PC-3 (cell line): ENCODE data around the gene MID2. TPM values are rescaled to one million over a fixed set of nuclear protein-coding genes. Genes with fewer than 3 reads are reported as not detected.

Source experiments
- ATAC-seq: fragments of 200-7000 bp; cut with Tn5 transposase; 2 replicates; pipeline ENCODE4 v1.9.1; 2020; ENCODE audit warnings: mild to moderate bottlenecking, moderate library complexity
- Bru-seq: library from RNA; stranded (reverse); fragments of 400-500 nt; gene quantifications from one replicate; lab custom pipeline; 2021; lab: Mats Ljungman, UMichigan
- BruChase-seq, 2 experiments: library from RNA; stranded (reverse); fragments of 400-500 nt; gene quantifications; one replicate each; lab custom pipeline; 2021; lab: Mats Ljungman, UMichigan
- BruUV-seq: library from RNA; stranded (reverse); fragments of 400-500 nt; replicated peaks from 2 replicates; lab custom pipeline; 2021; lab: Mats Ljungman, UMichigan
- CTCF ChIA-PET: fragments of 300-600 bp; sonication (Branson Sonifier 250); formaldehyde crosslinking; loops from one replicate; lab custom pipeline; 2022; ENCODE audit warnings: antibody characterized with exemption; lab: Charles Lee
- POLR2A ChIA-PET: fragments of 300-600 bp; sonication (Branson Sonifier 250); formaldehyde crosslinking; loops from one replicate; lab custom pipeline; 2022; ENCODE audit warnings: antibody characterized with exemption; ENCODE audit not compliant: unreplicated experiment; lab: Charles Lee
- DNase-seq: peaks from one replicate; pipeline ENCODE4 v3.0.0-alpha.2; 2015
- H2AFZ ChIP-seq: fragments of 300-600 bp; sonication (generic); 2 replicates; pipeline ENCODE4 v1.6.0; 2016; ENCODE audit warnings: antibody characterized with exemption, low read length
- H3F3A ChIP-seq: fragments of 300-600 bp; sonication (generic); one replicate; pipeline ENCODE4 v1.6.0; 2017; ENCODE audit warnings: antibody characterized with exemption, low read length, control low read depth, mild to moderate bottlenecking; ENCODE audit not compliant: unreplicated experiment
- H3K27ac ChIP-seq: fragments of 300-600 bp; sonication (generic); 2 replicates; pipeline ENCODE4 v1.5.1; 2016; ENCODE audit warnings: mild to moderate bottlenecking, low read length
- H3K27me3 ChIP-seq: fragments of 300-600 bp; sonication (generic); 2 replicates; pipeline ENCODE4 v1.6.1; 2016; ENCODE audit warnings: low read length, mixed read lengths
- H3K36me3 ChIP-seq: fragments of 300-600 bp; sonication (generic); 2 replicates; pipeline ENCODE4 v1.6.1; 2016; ENCODE audit warnings: low read depth, mixed run types, low read length, mixed read lengths
- H3K4me1 ChIP-seq: fragments of 300-600 bp; sonication (generic); 2 replicates; pipeline ENCODE4 v1.5.1; 2016; ENCODE audit warnings: low read length; ENCODE audit not compliant: insufficient read depth
- H3K4me2 ChIP-seq: fragments of 300-600 bp; sonication (generic); 2 replicates; pipeline ENCODE4 v1.6.0; 2016; ENCODE audit warnings: low read length
- H3K4me3 ChIP-seq: fragments of 300-600 bp; sonication (generic); 2 replicates; pipeline ENCODE4 v1.5.1; 2016; ENCODE audit warnings: mild to moderate bottlenecking, low read length, mixed read lengths
- H3K79me2 ChIP-seq: fragments of 300-600 bp; sonication (generic); 2 replicates; pipeline ENCODE4 v1.6.1; 2017; ENCODE audit warnings: low read length, mixed read lengths
- H3K9ac ChIP-seq: fragments of 300-600 bp; sonication (generic); 2 replicates; pipeline ENCODE4 v1.6.0; 2016; ENCODE audit warnings: mild to moderate bottlenecking, low read length
- H3K9me2 ChIP-seq: fragments of 300-600 bp; sonication (generic); replicated peaks from 2 replicates; pipeline ENCODE4 v1.6.1; 2016; ENCODE audit warnings: mixed run types, low read length, mixed read lengths
- H3K9me3 ChIP-seq: fragments of 300-600 bp; sonication (generic); 2 replicates; pipeline ENCODE4 v1.6.1; 2016; ENCODE audit warnings: low read length, mixed read lengths
- H4K20me1 ChIP-seq: fragments of 300-600 bp; sonication (generic); 2 replicates; pipeline ENCODE4 v1.6.1; 2016; ENCODE audit warnings: low read length, mixed read lengths
- EZH2 ChIP-seq: fragments of 300-600 bp; sonication (generic); IDR thresholded peaks from one replicate; pipeline ENCODE4 v1.6.1; 2017; ENCODE audit warnings: antibody characterized with exemption, mild to moderate bottlenecking, low read length; ENCODE audit not compliant: unreplicated experiment
- EZH2phosphoT487 ChIP-seq: fragments of 300-600 bp; sonication (generic); IDR thresholded peaks from 2 replicates; pipeline ENCODE4 v1.6.1; 2018; ENCODE audit warnings: mild to moderate bottlenecking, antibody characterized with exemption, low read length, borderline replicate concordance
- intact Hi-C: fragments of 100-400 bp; cut with micrococcal nuclease; formaldehyde crosslinking; loops from 2 replicates; pipeline ENCODE4 v1.9.0; 2023
- long read RNA-seq: library from polyadenylated mRNA; unstranded; transcript quantifications from one replicate; pipeline ENCODE4 v2.0.0, GENCODE V29; 2021; ENCODE audit not compliant: unreplicated experiment
- total RNA-seq: library from RNA; depleted of rRNA; stranded (reverse); fragments of >200 nt; gene quantifications from 2 replicates; pipeline ENCODE4 v1.2.3, GENCODE V29; 2014; rRNA removed
- TF ChIP-seq, protein P1 (sequence below): fragments of 300-600 bp; sonication (generic); conservative IDR thresholded peaks from 2 replicates; pipeline ENCODE4 v1.5.1; 2017; ENCODE audit warnings: antibody characterized with exemption, low read depth, mild to moderate bottlenecking, low read length

MID2 gene, protein sequence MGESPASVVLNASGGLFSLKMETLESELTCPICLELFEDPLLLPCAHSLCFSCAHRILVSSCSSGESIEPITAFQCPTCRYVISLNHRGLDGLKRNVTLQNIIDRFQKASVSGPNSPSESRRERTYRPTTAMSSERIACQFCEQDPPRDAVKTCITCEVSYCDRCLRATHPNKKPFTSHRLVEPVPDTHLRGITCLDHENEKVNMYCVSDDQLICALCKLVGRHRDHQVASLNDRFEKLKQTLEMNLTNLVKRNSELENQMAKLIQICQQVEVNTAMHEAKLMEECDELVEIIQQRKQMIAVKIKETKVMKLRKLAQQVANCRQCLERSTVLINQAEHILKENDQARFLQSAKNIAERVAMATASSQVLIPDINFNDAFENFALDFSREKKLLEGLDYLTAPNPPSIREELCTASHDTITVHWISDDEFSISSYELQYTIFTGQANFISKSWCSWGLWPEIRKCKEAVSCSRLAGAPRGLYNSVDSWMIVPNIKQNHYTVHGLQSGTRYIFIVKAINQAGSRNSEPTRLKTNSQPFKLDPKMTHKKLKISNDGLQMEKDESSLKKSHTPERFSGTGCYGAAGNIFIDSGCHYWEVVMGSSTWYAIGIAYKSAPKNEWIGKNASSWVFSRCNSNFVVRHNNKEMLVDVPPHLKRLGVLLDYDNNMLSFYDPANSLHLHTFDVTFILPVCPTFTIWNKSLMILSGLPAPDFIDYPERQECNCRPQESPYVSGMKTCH
- total RNA-seq (19.2 and 23.2 TPM in 2 replicates), Bru-seq, nascent RNA (percentile 69 among the genes with signal in this experiment), BruChase-seq, experiment 1, labeled RNA remaining after a 6-hour chase (percentile 66 among the genes with signal in this experiment), BruChase-seq, experiment 2, labeled RNA remaining after a 2-hour chase (percentile 75 among the genes with signal in this experiment)
- long read RNA-seq, transcript MID2-202 (10 exons, 2,251 nt), result major isoform, 23 of 39 reads
- long read RNA-seq, transcript MID2-201 (10 exons, 2,876 nt), result minor isoform, 6 of 39 reads
- long read RNA-seq, partial matches to known transcripts, result 7 of 39 reads
- long read RNA-seq, other reads (novel, unspliced or antisense), result 3 of 39 reads

DNA sequence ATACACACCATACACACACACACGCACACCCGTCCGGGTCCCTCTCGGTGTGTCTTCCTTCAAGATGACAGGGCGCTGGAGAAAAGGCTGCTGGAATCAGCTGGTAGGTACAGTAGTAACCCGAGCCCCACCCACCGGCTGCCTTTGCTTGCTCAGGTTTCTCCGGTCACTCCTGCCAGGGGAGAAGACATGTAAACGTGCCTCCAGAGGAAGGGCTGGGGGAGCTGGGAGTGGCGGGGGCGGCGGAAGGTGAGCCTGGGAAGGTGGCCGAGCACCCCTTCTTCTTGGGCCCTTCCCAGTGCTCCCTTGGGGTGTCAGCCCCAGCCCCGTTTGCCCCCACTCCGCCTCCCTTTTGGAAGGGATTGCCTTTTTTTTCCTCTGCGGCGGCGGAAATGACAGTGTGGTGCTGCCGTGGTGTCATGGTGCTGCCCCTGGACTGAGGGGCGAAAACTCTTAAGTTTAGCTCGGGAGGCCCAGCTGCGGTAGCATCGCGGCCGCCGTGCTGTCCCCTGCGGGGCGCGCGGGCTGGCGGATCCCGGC is at the start of gene MID2:
TSS of gene MID2 (plus strand) at position 169 of the 540 bp plus-strand sequence. CDS start 561 bp downstream, outside the sequence.
- Histone ChIP-seq H4K20me1 (no peaks in the 10 kb centered on the region), H3K27ac (peak within 1 kb of the TSS; percentile 47), H3K9me3 (no peaks in the 10 kb centered on the region), H3K79me2 (peaks cover 43% of the 10 kb centered on the region), H3K4me2 (peak within 1 kb of the TSS; percentile 91), H3F3A (no peaks in the 10 kb centered on the region), H3K4me3 (peak within 1 kb of the TSS; percentile 82), H3K9me2 (no peaks in the 10 kb centered on the region), H3K4me1 (peaks cover 14% of the 10 kb centered on the region), H2AFZ (peak within 1 kb of the TSS; percentile 90), H3K9ac (peak within 1 kb of the TSS; percentile 78), H3K36me3 (no peaks in the 10 kb centered on the region), H3K27me3 (no peaks in the 10 kb centered on the region)
- DNase-seq (peak; percentile 81), ATAC-seq (peak; percentile 81)
- TF ChIP-seq, protein P1, sequence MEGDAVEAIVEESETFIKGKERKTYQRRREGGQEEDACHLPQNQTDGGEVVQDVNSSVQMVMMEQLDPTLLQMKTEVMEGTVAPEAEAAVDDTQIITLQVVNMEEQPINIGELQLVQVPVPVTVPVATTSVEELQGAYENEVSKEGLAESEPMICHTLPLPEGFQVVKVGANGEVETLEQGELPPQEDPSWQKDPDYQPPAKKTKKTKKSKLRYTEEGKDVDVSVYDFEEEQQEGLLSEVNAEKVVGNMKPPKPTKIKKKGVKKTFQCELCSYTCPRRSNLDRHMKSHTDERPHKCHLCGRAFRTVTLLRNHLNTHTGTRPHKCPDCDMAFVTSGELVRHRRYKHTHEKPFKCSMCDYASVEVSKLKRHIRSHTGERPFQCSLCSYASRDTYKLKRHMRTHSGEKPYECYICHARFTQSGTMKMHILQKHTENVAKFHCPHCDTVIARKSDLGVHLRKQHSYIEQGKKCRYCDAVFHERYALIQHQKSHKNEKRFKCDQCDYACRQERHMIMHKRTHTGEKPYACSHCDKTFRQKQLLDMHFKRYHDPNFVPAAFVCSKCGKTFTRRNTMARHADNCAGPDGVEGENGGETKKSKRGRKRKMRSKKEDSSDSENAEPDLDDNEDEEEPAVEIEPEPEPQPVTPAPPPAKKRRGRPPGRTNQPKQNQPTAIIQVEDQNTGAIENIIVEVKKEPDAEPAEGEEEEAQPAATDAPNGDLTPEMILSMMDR, result no peak
- TF ChIP-seq EZH2phosphoT487 (no peak), EZH2 (no peak)
- ChIA-PET POLR2A (interaction anchor here (0.6 kb wide), 2 partner anchors 17 to 59 kb away, joined by 4 to 5 read pairs; no protein-coding TSS in a partner anchor), CTCF (no interaction called here)
- BruUV-seq, result no TSS peak
- intact Hi-C loops, result no loop called here

DNA sequence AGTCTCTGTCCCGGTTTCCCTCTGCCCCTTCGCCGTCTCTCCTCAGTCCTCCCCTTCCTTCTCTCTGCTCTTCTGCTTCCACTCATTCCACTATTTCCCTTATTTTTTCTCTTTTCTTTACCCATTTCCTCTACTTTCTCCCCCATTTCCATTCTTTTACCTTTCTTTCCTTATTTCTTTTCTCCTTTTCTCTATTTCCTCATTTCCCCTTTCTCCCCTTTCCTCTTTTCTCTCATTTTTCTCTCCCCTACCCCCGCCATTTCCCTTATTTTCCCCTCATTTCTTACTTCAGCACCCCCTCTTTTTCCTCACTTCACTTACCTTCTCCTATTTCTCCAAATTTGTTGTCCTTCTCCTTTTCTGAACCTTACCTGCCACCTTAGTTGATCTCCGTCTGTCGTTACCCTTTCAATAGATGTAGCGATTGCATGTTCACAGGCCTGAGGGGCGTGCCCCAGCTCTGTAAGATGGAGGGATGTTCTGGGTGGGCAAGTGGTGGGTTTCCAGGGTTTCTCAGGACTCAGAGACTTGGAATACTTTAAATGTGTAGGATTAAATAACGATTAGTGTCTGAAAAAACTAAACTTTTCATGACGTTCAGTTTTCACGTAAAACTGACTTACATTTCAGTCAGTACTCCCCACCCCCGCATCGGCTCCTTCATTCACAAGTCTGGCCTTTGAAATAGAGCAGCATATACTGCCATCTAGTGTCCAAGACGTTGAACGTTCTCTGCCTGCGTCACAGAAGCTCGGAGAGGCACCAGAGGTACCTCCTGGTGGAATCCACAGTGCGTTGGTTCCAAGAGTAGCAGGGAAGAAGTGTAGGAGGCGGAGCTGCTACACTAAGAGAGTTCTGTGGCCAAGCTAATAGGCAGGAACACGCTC is 48.8 kb upstream of the MID2 start:
- Histone ChIP-seq H3K27me3 (no peaks in the 10 kb centered on the region), H3K79me2 (no peaks in the 10 kb centered on the region), H3K9me2 (no peaks in the 10 kb centered on the region), H3K9me3 (no peaks in the 10 kb centered on the region), H3K9ac (0 out of 2 replicates have a peak overlapping the region, but pooled peaks have one; percentile 20), H3K4me3 (peak overlapping the region; percentile 77), H3K4me2 (peak overlapping the region; percentile 95), H3K36me3 (no peaks in the 10 kb centered on the region), H2AFZ (peak overlapping the region; percentile 84), H3F3A (no peaks in the 10 kb centered on the region), H3K4me1 (peaks cover 10% of the 10 kb centered on the region), H4K20me1 (no peaks in the 10 kb centered on the region), H3K27ac (no peak overlapping the region)
- intact Hi-C loops, result loop anchor here (1.0 to 5.0 kb wide), 6 partner anchors 104 to 750 kb away; no protein-coding TSS in a partner anchor
- DNase-seq (peak; percentile 94), ATAC-seq (peak; percentile 74)
- ChIA-PET CTCF (interaction anchor here (0.5 to 3.0 kb wide), 11 partner anchors 27 to 454 kb away, joined by 3 to 27 read pairs (median 3); no protein-coding TSS in a partner anchor), POLR2A (no interaction called here)
- BruUV-seq, result no TSS peak
- TF ChIP-seq EZH2, result no peak
- no peak for TF ChIP-seq EZH2phosphoT487
- TF ChIP-seq, protein P1, result peak; percentile 77
